ENCODE data around the gene GP2. TPM values are rescaled to one million over a fixed set of nuclear protein-coding genes. Genes with fewer than 3 reads are reported as not detected.
"Not testable (repeated sequence)": the region's sequence is repeated elsewhere in the genome, so short reads cannot be mapped to it uniquely, and the experiment has no call there.

GP2 gene
- total RNA-seq, 1 donor from 2014 or later: under 0.01 TPM

- no peak for FAIRE-seq
- no peak for DNase-seq (ENCODE audit: low spot score in 2 of 2)
These were observed 992 bp downstream of the GP2 start for GRCh38 chr16:20326321-20326720.

DNA sequence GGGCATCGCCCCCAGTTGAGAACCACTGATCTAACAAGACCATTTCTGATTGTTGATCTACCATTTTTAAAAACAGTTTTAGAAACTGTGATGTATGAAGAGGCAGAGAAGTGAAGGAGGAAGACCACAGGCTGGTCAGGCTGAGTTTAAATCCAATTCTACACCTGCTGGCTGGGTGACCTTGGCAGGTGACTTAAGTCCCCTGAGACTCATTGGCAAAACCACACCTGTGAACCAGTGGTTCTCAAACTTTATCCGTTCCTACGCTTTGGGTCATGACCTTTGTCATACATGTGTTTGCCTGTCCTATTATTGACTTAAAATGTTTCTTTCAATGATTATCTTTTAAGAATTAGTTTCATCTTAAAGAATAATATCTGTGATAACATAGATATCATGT, 2.3 kb downstream of the GP2 start:
- DNase-seq (ENCODE audit: low spot score in 2 of 2): no peak
- FAIRE-seq: no peak

DNA sequence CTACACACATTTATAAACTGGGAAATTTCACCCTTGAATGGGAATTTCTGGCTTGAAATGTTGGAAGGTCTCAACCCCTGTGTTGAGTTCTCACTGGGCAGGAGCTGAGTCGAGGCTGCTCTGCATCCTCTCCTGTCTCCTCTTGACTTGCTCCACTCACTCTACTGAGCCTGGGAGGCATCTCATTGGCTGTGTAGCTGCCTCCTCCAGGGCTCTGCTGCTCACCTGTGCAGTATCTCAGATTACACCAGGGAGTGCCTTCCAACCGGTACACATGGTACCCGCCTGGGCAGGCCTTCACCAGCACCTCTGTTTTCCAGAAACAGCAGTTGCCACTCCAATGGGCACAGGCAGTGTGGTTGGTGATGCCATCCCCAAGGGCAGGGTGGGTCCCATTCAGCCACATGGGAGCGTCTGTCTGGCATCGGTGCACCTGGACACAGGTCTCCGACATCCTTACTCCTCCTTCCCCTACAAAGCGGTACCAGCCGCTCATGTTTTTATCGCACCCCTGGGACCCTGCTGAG, 3.7 kb downstream of the GP2 start:
- no peak for FAIRE-seq

DNA sequence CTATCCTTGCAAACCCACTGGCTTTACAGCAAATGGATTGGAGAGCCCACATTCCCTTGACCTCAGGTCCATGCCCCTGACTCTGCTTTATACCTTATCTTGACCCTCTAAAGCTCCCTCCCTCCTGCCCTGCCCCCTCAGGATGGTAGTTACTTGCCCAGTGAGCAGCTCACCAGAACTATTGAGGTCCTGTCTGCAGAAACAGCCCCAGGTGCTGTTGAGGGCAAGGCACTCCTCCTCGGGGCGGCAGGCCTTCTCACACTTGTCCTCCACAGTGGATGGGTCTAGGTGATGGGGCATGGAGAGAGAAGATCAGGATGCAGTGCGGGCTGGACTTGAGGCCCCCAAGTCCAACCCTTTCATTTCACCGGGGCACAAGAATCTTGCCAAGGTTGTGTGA, 4.6 kb downstream of the GP2 start:
- FAIRE-seq (no peak), DNase-seq (ENCODE audit: low spot score in 2 of 2) (no peak)

More for the DNA sequence above, 3.7 kb downstream of the GP2 start:
- DNase-seq (ENCODE audit: low spot score in 2 of 2): no peak

- FAIRE-seq (no peak), DNase-seq (ENCODE audit: low spot score in 2 of 2) (no peak)
These were observed 5.6 kb downstream of the GP2 start for GRCh38 chr16:20321671-20322070.

GRCh38 chr16:20321051-20321450, 6.3 kb downstream of the GP2 start:
- not testable (repeated sequence) for FAIRE-seq

GRCh38 chr16:20320592-20320991, 6.7 kb downstream of the GP2 start:
- DNase-seq (ENCODE audit: low spot score in 2 of 2): no peak
- no peak for FAIRE-seq

More at GRCh38 chr16:20321051-20321450, 6.3 kb downstream of the GP2 start:
- DNase-seq (ENCODE audit: low spot score in 2 of 2): not testable (repeated sequence)

- no peak for DNase-seq (ENCODE audit: low spot score in 2 of 2)
- no peak for FAIRE-seq
These were observed 7.1 kb downstream of the GP2 start for GRCh38 chr16:20320178-20320577.

DNA sequence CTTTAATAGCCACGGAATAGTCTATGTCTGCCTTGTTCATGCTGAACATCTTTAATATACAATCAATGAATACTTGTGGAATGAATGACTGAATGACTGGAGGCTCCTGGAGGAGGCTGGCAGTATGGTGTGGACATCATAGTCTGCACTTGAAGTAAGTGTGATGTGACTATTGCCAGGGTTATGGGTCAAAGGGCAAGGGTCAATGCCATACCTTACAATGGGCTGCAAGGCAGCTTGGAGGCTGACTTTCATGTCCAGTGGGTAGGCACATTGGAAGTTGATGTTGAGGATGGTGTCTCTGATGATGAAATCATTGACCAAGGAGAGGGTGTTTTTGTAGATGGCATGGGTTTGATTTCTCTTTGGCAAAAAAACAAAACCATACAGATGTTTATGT, 7.9 kb downstream of the GP2 start:
- DNase-seq (ENCODE audit: low spot score in 2 of 2) (no peak), FAIRE-seq (no peak)

GRCh38 chr16:20318437-20318836, 8.9 kb downstream of the GP2 start:
- FAIRE-seq (no peak), DNase-seq (ENCODE audit: low spot score in 2 of 2) (no peak)

GRCh38 chr16:20318006-20318405, 9.3 kb downstream of the GP2 start:
- no peak for FAIRE-seq
- DNase-seq (ENCODE audit: low spot score in 2 of 2): no peak

GRCh38 chr16:20317117-20317516, 10.2 kb downstream of the GP2 start:
- FAIRE-seq (no peak), DNase-seq (ENCODE audit: low spot score in 2 of 2) (no peak)

DNA sequence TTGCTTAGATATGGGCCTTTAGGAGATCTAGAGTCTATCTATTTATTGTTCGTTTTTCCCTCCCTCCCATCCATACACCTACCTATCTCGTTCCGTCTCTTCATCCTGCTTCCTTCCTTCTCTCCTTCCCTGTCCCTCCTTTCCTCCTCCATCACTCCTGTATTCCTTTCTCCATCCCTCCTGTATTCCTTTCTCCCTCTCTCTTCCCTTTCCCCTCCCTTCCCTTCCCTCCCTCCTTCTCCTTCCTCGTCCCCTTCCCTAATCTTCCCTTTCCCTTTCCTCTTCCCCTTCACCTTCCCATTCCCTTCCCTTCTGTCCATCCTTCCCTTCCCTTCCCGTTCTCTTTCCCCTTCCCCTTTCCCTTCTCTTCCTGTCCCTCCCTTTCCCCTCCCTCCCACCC, 10.6 kb downstream of the GP2 start:
- FAIRE-seq: no peak
- DNase-seq (ENCODE audit: low spot score in 2 of 2): no peak

- no peak for FAIRE-seq
These were observed 11.5 kb downstream of the GP2 start for GRCh38 chr16:20315764-20316163.

DNA sequence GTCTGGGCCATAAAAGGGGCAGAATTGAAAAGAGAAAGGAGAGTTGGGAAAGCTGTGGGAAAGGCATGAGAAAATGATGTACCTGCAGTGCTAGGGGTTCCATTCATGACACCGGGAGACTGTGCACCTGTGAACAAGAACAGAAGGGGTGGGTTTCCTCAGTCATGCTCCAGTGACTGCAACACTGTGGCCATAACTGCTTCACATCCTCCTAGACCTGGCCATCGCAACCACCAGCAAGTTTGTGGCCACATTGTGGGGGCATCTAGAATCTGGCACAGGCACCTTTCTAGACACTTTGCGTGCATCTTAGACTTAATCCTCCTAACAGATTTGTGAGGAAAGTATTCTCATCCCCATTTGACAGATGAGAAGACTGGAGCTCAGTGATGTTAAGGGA, 12.7 kb downstream of the GP2 start:
- DNase-seq (ENCODE audit: low spot score in 2 of 2) (no peak), FAIRE-seq (no peak)

More at GRCh38 chr16:20315764-20316163, 11.5 kb downstream of the GP2 start:
- DNase-seq (ENCODE audit: low spot score in 2 of 2): no peak

DNA sequence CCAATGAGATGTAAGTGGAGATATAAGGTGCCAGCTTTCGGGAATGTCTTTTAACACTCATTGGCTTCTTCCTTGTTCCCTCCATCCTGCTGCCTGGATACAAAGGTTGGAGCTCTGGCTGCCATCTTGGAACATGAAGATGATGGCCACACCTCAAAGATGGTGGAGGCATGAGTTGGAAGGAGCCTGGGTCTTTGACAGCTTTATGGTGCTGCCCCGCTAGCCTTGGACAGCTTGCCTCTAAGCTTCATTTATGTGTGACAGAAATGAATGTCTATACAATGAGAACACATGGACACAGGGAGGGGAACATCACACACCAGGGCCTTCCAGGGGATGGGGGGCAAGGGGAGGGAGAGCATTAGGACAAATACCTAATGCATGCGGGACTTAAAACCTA, 13.6 kb downstream of the GP2 start:
- FAIRE-seq (no peak), DNase-seq (ENCODE audit: low spot score in 2 of 2) (no peak)

DNA sequence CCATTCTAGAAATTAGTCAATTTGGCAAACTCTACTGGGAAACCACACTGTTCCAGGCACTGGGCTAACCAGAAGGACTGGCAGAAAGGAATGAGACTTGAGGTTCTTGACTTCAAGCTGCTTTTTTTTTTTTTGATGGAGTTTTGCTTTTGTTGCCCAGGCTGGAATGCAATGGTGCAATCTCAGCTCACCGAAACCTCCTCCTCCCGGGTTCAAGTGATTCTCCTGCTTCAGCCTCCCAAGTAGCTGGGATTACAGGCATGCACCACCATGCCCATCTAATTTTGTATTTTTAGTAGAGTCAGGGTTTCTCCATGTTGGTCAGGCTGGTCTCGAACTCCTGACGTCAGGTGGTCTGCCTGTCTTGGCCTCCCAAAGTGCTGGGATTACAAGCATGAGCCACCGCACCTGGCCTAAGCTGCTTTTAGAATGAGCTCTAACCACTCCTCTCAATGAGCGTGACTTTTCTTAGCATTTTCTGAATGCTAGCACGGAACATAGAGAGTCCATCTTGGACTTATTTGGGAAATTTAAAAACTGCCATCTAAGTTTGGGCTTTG, 14.7 kb downstream of the GP2 start:
- DNase-seq (ENCODE audit: low spot score in 2 of 2); FAIRE-seq: not testable (repeated sequence)

GRCh38 chr16:20311548-20311947, 15.8 kb downstream of the GP2 start:
- no peak for FAIRE-seq

DNA sequence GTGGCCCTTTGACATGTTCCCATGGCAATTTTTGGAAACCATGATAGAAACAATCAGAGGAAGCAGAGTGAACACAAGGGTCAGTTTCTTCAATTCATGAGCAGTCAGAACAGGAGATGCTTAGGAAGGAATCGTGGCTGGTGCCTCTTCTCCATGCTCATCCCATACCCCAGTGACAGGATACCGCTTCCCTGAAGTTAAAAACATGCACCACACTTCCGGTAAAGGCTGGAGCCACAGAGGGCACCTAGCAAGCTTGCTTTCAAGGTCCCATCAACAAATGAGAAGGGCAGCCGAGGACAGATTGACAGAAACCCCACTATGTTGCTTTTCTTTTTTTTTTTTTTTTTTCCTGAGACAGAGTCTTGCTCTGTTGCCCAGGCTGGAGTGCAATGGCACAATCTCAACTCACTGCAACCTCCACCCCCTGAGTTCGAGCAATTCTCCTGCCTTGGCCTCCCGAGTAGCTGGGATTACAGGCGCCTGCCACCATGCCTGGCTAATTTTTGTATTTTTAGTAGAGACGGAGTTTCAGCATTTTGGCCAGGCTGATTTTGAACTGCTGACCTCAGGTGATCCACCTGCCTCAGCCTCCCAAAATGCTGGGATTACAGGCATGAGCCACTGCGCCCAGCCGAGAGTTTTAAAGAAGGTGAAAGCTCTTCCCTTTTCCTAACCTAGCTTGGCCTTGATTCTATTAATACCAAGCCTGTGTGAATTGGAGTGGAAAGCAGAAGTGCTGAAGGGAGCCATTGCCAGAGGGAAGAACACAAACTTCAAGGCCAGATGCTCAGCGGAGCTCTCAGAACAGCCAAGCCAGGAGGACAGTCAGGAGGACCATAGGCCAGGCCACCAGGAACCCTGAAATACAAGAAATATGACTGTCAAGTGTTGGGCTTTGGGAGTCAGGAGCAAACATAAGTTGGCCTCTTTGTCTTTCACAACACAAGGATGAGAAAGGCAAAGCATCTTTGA, 16.6 kb downstream of the GP2 start:
- FAIRE-seq (no peak), DNase-seq (ENCODE audit: low spot score in 2 of 2) (no peak)

More at GRCh38 chr16:20311548-20311947, 15.8 kb downstream of the GP2 start:
- no peak for DNase-seq (ENCODE audit: low spot score in 2 of 2)

DNA sequence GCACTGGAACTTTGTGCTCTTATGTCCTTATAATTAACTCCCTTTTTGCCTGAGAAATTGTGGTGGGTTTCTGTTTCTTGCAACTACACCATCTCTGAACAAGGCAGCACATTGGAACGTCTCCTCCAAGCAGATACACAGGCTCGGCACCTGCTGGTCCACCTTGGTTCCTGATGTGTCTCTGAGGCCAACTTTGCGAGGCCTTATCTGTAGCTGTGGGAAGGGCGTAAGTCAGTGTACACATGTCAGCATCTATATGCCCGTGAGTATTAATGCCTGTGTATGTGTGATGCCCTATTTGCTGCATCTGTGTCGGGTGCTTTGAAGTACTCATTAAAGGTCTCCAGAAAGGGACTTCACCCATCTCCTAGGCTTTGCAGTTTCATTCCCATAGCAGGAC, 17.5 kb downstream of the GP2 start:
- DNase-seq (ENCODE audit: low spot score in 2 of 2) (no peak), FAIRE-seq (no peak)

DNA sequence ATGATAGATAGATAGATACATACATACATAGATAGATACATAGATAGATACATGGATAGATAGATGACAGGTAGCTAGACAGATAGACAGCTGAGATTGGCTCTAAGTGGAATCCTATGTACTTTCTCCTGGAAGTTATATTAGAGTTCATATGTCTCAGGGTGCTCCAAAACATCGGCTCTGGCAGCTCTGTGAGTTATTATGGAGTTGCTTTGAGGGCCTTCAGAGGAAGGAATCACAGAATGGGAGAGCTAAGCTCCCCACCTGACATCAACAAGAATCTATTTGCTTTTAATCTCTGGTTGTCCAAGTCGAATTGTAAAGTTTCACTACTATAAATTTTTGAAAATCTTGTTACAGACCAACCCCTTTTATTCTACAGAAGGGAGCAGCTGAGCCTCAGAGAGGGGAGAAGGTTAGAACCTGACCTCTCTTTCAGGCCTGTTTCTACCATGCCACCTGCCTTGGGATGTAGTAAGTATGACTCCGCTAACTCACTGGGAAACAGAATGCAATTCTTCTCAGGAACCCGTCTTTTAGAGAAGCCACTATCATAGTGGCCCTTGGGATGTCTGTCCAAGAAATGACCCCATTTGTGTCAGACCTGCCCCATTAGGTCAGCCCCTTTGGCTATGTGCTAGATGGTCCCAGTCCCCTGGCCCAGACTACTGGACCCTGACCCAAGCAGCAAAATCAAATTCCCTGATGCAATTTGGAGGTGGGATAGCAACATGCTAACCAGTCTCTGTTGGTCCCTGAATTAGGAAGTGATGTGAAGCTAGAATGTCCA, 18.3 kb downstream of the GP2 start:
- no peak for FAIRE-seq
- no peak for DNase-seq (ENCODE audit: low spot score in 2 of 2)
